HG03469 (cell line): ENCODE data around the gene SLCO3A1.

Source experiments
- ATAC-seq: cut with Tn5 transposase; IDR thresholded peaks from one replicate; pipeline ENCODE4 v1.9.1; 2021; ENCODE audit warnings: mild to moderate bottlenecking, moderate library complexity, moderate number of reproducible peaks; ENCODE audit not compliant: unreplicated experiment

SLCO3A1 gene

GRCh38 chr15:91909111-91909510, 55.6 kb downstream of the SLCO3A1 start:
- no peak for ATAC-seq

DNA sequence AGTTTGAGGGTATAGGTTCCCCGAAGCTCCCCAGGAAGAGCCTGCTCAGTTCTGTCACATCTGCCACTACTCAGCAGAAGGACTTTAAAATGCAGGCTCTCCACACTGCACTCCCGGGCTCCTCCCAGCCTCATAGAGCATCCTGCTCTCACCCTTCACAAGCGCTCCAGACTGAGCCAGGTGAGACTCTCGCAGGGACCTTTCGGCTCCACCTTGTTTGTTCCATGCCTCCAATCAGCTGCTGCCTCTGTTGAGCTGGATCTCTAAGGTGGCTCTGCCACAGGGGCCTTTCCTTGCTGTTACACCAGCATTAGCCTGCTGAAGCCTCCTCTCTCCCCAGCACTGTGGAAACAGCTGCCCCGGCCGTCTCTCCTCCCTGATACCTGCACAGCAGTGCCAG, 56.1 kb downstream of the SLCO3A1 start:
- ATAC-seq = no peak

DNA sequence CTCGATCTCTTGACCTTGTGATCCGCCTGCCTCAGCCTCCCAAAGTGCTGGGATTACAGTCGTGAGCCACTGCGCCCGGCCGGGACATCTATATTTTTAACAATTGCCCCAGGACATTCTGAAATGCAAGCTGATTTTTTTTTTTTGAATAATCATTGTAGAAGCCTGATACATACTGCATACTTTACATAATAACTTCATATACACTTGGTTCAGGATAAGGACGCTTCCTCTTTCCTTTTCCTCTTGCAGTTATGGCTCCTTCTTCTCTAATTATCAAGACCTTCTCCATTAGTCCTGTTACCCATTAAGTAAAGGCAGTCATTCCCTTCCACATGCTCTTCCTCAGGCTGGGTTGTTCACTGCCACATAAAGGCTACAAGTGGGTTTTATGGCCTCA, 58.3 kb downstream of the SLCO3A1 start:
- no peak for ATAC-seq

GRCh38 chr15:91912336-91912735, 58.8 kb downstream of the SLCO3A1 start:
- ATAC-seq = no peak

DNA sequence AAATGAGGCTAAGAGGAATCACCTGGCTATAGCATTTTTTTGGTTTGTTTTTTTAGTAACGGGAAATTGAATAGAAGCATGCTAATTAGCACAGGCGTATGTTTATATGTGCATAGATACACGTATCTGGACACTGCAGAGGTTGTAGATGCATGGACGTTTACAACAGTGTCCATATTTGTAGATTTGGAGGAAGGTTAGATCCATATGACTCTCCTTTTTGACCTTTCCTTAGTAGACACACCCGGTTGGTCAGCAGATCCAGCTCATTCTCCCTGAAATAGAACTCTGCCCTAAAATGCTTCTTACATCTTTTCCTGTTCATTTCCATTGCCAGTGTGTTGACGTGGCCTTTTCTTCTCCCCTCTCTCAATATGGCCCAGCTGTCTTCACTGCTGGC, 60.1 kb downstream of the SLCO3A1 start:
- ATAC-seq = no peak

DNA sequence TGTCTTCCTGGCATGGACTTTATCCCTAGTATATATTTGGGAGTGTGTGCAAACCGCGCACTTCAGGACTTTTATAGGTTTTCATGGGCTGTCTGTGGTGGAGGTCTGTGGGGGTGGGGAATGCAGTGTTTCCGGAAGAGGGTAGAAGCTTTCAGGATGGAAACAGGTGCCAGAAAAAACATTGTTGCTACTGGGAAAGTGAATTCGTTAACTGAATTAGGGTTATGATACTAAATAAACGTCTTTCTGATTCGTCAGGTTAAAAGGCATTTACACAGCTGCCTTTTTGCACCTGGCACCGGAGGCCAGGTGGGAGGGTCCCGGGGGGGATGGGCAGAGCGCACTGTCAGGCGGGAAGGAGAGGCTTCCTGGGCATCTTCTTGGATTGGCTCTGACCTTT, 62.1 kb downstream of the SLCO3A1 start:
- no peak for ATAC-seq

- ATAC-seq = no peak
Measured at GRCh38 chr15:91916051-91916450, 62.5 kb downstream of the SLCO3A1 start.

- ATAC-seq = no peak
Measured at GRCh38 chr15:91917686-91918360, 64.3 kb downstream of the SLCO3A1 start.

- no peak for ATAC-seq
Measured at GRCh38 chr15:91919014-91919534, 65.6 kb downstream of the SLCO3A1 start.

DNA sequence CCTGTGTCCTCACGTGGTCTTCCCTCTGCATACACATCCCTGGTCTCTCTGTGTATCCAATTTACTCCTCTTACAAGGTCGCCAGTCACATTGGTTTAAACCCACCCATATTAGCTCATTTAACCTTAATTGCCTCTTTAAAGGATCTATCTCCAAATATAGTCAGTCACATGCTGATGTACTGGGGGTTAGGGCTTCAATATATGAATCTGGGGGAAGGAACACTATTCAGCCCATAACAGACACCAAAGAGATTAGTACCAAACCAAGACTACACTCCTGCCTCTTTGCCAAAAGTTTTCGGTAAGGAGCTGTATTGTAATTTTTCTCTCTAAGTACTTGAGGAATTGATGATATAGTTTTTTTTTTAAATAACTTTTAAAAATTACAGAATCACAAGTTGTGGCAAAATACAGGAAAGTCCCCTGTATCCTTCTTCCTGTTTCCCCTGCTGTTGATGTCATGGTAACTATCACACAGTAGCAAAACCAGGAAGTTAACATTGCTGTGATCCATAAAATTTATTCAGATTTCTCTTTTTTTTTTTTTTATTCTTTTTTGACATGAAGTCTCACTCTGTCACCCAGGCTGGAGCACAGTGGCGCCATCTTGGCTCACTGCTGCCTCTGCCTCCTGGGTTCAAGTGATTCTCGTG, 67.8 kb downstream of the SLCO3A1 start:
- ATAC-seq = no peak

- ATAC-seq = no peak
Measured at GRCh38 chr15:91921843-91922198, 68.3 kb downstream of the SLCO3A1 start.

DNA sequence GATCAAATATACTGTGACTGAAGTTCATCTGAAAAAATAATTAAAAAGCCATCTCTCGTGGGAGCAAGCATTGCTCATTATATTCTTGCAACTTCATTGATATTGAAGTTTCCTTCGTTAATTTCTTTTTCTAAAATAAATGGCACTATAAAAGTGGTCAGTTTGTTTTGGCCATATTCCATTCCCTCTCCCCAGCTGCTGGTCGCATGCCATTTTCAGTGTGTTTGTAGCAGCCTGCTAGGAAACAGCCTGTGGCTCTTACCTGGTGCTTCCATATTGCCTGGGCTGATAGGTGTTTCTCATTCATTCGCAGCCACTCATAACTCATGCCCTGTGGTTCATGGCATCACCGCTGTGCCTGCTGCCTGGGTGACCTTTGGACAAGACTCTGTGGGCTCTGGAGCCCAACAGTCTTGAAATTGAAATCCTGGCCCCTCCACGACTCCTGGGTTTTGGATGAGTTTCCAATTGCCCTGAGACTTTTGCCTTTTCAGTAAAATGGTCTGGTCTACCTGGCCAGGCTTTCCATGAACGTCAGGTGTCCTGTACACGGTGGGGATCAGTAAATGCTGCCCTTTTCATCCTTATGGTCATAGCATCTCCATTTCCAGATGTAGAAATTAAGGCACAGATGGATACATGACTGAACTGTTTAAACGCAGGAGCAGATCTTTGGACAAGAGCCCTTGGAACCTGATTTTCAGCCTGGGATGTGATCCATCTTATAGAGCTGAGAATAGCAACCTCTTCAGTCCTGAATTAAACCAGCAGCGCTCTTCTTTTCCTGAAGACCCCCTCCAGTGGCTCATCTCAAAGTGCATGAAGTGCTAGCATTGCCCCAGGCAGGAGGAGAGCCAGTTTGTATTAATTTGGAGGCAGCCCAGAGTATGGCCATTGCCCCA, 69.4 kb downstream of the SLCO3A1 start:
- no peak for ATAC-seq

GRCh38 chr15:91924183-91924582, 70.7 kb downstream of the SLCO3A1 start:
- no peak for ATAC-seq

DNA sequence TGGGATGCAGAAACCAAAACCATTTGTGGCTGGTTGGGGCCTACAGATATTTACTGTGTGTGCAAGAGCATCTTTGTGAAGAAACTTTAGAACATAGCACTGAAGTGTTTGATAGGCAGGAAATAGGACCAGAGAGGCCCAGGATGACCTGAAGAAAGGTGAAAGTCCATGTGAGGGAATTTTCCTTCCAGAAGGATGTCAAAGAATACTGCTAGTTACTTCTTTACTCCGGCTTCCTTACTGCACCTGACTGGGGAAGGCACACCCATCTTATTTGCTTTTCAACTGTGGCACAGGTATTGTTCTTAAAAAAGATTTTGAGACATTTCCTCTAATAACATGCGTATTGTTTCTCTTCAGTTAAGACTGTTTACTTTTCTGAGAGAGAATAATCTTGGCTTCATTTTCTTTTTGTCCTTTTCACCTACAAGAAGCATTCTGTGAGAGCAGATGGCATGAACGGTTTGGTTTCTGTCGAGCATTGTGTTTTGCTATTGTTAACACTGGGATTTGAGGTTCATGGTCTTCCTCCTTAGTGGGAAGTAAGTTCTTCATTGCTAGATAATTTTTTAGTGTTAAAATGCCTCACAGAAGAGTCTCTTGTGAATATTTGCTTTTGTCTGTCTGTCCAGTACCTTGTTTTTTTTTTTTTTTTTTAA, 71.5 kb downstream of the SLCO3A1 start:
- no peak for ATAC-seq

GRCh38 chr15:91925794-91926193, 72.3 kb downstream of the SLCO3A1 start:
- ATAC-seq = no peak

- ATAC-seq = no peak
Measured at GRCh38 chr15:91926908-91927270, 73.4 kb downstream of the SLCO3A1 start.

DNA sequence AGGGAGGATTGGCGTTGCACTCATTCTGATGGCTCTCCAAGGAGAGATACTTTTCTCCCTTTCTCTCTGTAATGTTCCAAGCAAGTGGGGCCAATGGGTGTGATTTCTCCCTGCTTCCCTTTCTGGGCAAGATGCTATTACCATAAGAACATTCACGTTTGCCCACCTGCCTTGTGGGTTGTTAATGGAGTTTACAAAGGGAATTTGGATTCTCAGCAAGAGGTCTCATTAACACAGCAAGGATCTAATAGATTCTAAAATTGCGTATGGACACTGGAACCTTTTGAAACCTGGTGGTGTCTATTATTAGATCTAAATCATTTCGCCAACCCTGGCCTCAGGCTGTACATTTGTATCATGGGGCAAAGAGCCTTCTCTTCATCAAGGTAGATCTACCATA, 74.1 kb downstream of the SLCO3A1 start:
- no peak for ATAC-seq

DNA sequence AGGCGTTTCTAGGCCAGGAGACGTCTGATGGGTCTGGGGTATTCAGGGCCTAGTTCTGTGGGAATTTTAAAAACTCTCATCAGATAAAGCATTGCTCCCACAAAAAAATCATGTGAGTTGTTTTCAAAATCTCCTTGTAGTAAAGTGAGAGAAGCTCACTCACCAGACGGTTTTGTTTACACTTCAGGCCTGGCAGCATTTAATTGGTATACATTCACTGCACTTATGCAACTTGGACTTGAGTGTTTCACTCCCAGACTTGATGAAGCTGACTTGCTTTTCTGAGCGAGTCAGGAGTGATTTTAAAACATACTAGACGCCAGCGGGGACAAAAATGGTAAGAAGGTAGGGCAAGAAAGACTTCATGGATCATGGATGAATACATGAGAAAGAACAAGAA, 75.2 kb downstream of the SLCO3A1 start:
- no peak for ATAC-seq

DNA sequence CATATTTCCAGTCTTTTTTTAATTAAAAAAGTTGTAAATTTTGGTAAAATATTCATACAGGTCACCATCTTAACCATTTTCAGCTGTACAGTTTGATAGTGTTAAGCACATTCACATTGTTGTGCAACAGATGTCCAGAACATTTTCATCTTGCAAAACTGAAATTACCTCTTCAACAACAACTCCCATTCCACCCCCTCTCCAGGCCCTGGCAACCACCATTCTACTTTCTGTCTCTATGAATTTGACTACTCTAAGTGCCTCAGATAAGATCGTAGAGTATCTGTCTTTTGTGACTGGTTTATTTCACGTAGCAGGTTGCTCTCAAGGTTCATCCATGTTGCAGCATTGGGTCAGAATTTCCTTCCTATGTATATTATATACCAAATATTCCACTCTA, 76.0 kb downstream of the SLCO3A1 start:
- ATAC-seq = no peak

- no peak for ATAC-seq
Measured at GRCh38 chr15:91930092-91930491, 76.6 kb downstream of the SLCO3A1 start.

DNA sequence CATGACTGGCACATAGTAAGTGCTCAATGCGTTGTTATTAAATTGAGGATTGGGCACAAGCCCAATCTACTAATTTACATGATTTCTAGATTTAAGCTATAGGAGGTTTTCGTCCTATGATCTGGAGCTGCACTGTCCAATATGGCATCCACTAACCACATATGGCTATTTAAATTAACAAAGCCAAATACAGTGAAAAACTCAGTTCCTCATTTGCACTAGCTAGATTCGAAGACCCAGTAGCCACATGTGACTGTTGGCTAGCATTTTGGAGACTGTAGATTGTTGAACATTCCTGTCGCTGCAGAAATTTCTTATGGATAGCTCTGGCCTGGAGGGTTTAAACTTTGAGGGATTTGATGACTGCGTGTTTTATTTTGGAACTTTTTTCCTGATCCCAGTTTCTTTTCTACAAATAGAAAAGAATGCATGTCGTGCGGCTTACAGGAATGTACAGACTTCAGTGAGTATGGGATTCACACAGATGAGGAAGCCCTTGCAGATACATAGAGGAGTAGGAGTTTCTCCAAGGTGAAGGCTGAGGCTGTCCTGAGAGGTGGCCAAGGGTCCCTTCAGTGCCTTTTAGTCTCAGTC, 82.8 kb downstream of the SLCO3A1 start:
- no peak for ATAC-seq
